B cell (primary cell): ENCODE data around the gene BTBD6. TPM values are rescaled to one million over a fixed set of nuclear protein-coding genes. Genes with fewer than 3 reads are reported as not detected.

Experiments
- ATAC-seq: fragments of 200-7000 bp; cut with Tn5 transposase; one replicate; pipeline ENCODE4 v1.10.0; 2021; ENCODE audit warnings: low read depth, mild to moderate bottlenecking, moderate number of reproducible peaks, moderate library complexity
- CTCF ChIA-PET: fragments of 350-600 bp; sonication (Branson Sonifier 250); formaldehyde crosslinking; loops from one replicate; lab custom pipeline; 2021; ENCODE audit warnings: antibody characterized with exemption, inconsistent platforms; lab: Charles Lee
- POLR2A ChIA-PET: fragments of 350-600 bp; sonication (Branson Sonifier 250); formaldehyde crosslinking; loops from one replicate; lab custom pipeline; 2021; ENCODE audit warnings: antibody characterized with exemption; lab: Charles Lee
- DNase-seq: peaks from one replicate; pipeline ENCODE4 v3.0.0; 2013
- H2AFZ ChIP-seq: 2 replicates; pipeline ENCODE4 v1.6.1; 2012; ENCODE audit warnings: mild to moderate bottlenecking, low read depth, low read length; ENCODE audit not compliant: insufficient read depth, poor library complexity, severe bottlenecking
- H3K27ac ChIP-seq, 2 donors: 1 replicate in 1 of 2; 2 replicates in 1 of 2; pipeline ENCODE4 v1.5.1; 2012 to 2013; ENCODE audit warnings: low read length in 2 of 2, mild to moderate bottlenecking in 2 of 2, moderate library complexity in 1 of 2
- H3K27me3 ChIP-seq, 4 experiments: fragments of 200-600 bp in 1 of 4; sonication (generic) in 1 of 4; replicated peaks in 1 of 4; 1 replicate in 2 of 4; 2 replicates in 2 of 4; pipeline versions ENCODE4 v1.6.1 to v1.7.0; 2013 to 2016; ENCODE audit warnings: low read length in 3 of 4, mild to moderate bottlenecking in 2 of 4, mixed read lengths in 1 of 4, moderate library complexity in 1 of 4; ENCODE audit not compliant: insufficient read depth in 4 of 4, control insufficient read depth in 3 of 4; ENCODE audit errors: control extremely low read depth in 1 of 4
- H3K36me3 ChIP-seq, 2 experiments: replicated peaks in 1 of 2; 1 replicate in 1 of 2; 2 replicates in 1 of 2; pipeline versions ENCODE4 v1.6.1 to v1.7.1; 2013; ENCODE audit warnings: low read length in 1 of 2; ENCODE audit not compliant: insufficient read depth in 2 of 2, control insufficient read depth in 1 of 2; ENCODE audit errors: control extremely low read depth in 1 of 2, extremely low read depth in 1 of 2
- H3K4me1 ChIP-seq, 2 donors: fragments of 200-600 bp in 1 of 2; sonication (generic) in 1 of 2; 1 replicate in 1 of 2; 2 replicates in 1 of 2; pipeline versions ENCODE4 v1.5.1 to v1.6.1; 2013 to 2017; ENCODE audit warnings: low read length in 2 of 2; ENCODE audit not compliant: control insufficient read depth in 2 of 2, insufficient read depth in 2 of 2
- H3K4me2 ChIP-seq: replicated peaks from 2 replicates; pipeline ENCODE3; 2012; ENCODE audit warnings: mild to moderate bottlenecking, low read depth, low read length; ENCODE audit not compliant: poor library complexity, severe bottlenecking
- H3K4me3 ChIP-seq, 5 experiments: fragments of 200-600 bp in 1 of 5; sonication (generic) in 1 of 5; 1 replicate in 3 of 5; 2 replicates in 2 of 5; pipeline versions ENCODE4 v1.5.1 to v1.7.0; 2011 to 2016; ENCODE audit warnings: low read length in 4 of 5, mild to moderate bottlenecking in 4 of 5, low read depth in 2 of 5, control low read depth in 1 of 5, moderate library complexity in 1 of 5; ENCODE audit not compliant: insufficient read depth in 1 of 5; ENCODE audit errors: control extremely low read depth in 1 of 5, extremely low read depth in 1 of 5
- H3K79me2 ChIP-seq: fragments of 200-600 bp; sonication (generic); one replicate; pipeline ENCODE4 v1.6.0; 2016; ENCODE audit warnings: low read length; ENCODE audit not compliant: control insufficient read depth, insufficient read depth
- H3K9ac ChIP-seq: fragments of 200-600 bp; sonication (generic); 2 replicates; pipeline ENCODE4 v1.6.1; 2017; ENCODE audit warnings: mild to moderate bottlenecking, low read length, moderate library complexity
- H3K9me3 ChIP-seq, 3 donors: one replicate each; pipeline versions ENCODE4 v1.6.1 to v1.7.1; 2013; ENCODE audit warnings: low read length in 2 of 3; ENCODE audit not compliant: control insufficient read depth in 2 of 3, insufficient read depth in 1 of 3; ENCODE audit errors: control extremely low read depth in 1 of 3
- H4K20me1 ChIP-seq: 2 replicates; pipeline ENCODE4 v1.6.0; 2012; ENCODE audit warnings: mild to moderate bottlenecking, low read length; ENCODE audit not compliant: insufficient read depth, control insufficient read depth, poor library complexity, severe bottlenecking
- H3K27ac Mint-ChIP-seq: one replicate; pipeline ENCODE4 v1.8.0; 2021; ENCODE audit warnings: mixed read lengths
- H3K27me3 Mint-ChIP-seq: one replicate; pipeline ENCODE4 v1.8.0; 2021; ENCODE audit warnings: mixed read lengths
- H3K4me1 Mint-ChIP-seq: one replicate; pipeline ENCODE4 v1.8.0; 2021; ENCODE audit warnings: mixed read lengths
- H3K4me3 Mint-ChIP-seq: one replicate; pipeline ENCODE4 v1.8.0; 2021; ENCODE audit warnings: mixed read lengths
- H3K9me3 Mint-ChIP-seq: one replicate; pipeline ENCODE4 v1.8.0; 2022; ENCODE audit warnings: mixed read lengths; ENCODE audit not compliant: insufficient read depth
- CTCF ChIP-seq: fragments of 200-600 bp; IDR thresholded peaks from one replicate; pipeline ENCODE4 v1.8.0; 2022; ENCODE audit warnings: antibody characterized with exemption, mild to moderate bottlenecking
- EZH2 ChIP-seq: IDR thresholded peaks from 2 replicates; pipeline ENCODE4 v1.6.1; 2012; ENCODE audit warnings: borderline replicate concordance, low read depth, mild to moderate bottlenecking, moderate library complexity, low read length; ENCODE audit not compliant: insufficient read depth, poor library complexity, severe bottlenecking
- WGBS: methylation state at CpG from one replicate; pipeline ENCODE4 v1.1.5; 2013; ENCODE audit warnings: missing lambda C conversion rate; ENCODE audit not compliant: insufficient coverage; 5-methylcytosine and 5-hydroxymethylcytosine counted together
- intact Hi-C: fragments of 100-400 bp; cut with micrococcal nuclease; formaldehyde crosslinking; loops from one replicate; pipeline ENCODE4 v1.10.0; 2022
- polyA plus RNA-seq: library from polyadenylated mRNA; depleted of rRNA; stranded (reverse); fragments of >200 nt; gene quantifications from 2 replicates; pipeline ENCODE4 v1.2.3, GENCODE V29; 2012
- total RNA-seq, 2 donors: library from RNA; stranded (reverse); fragments of 120-200 nt in 1 of 2; gene quantifications; 1 replicate in 1 of 2; 2 replicates in 1 of 2; pipeline versions ENCODE4 v1.2.3 to v1.2.4, GENCODE V29; 2013 to 2022

BTBD6 gene
- total and polyA plus RNA-seq, 2 donors (not counting 1 experiment from before 2014, with no cell fraction given), result 33.4 to 36.1 TPM

- no peak overlapping the region for H3K4me3 ChIP-seq
- no peak overlapping the region for H3K27ac Mint-ChIP-seq
- H3K4me2 ChIP-seq, result no peak overlapping the region
- H3K36me3 ChIP-seq, result peaks cover 2 to 43% of the 10 kb centered on the region in 2 experiments
- H3K9me3 ChIP-seq, result peaks cover 0 to 7% (median 0%) of the 10 kb centered on the region in 3 donors
- WGBS, result 97% methylated on average over 11 of the region's 11 CpGs
- intact Hi-C loops, result no loop called here
- no peaks in the 10 kb centered on the region for H3K27me3 Mint-ChIP-seq
- peaks cover 8% of the 10 kb centered on the region for H3K79me2 ChIP-seq
- no peaks in the 10 kb centered on the region for H3K27me3 ChIP-seq
- H2AFZ ChIP-seq, result no peak overlapping the region
- ChIA-PET CTCF (interaction anchor here (1.0 kb wide), 1 partner anchor 15 kb away, joined by 3 read pairs; no protein-coding TSS in a partner anchor), POLR2A (no interaction called here)
- DNase-seq, result no peak
- H3K9me3 Mint-ChIP-seq, result no peaks in the 10 kb centered on the region
- no peak for TF ChIP-seq EZH2
- no peak for TF ChIP-seq CTCF
- no peaks in the 10 kb centered on the region for H3K4me1 Mint-ChIP-seq
- no peak overlapping the region for H3K27ac ChIP-seq
- H3K9ac ChIP-seq, result no peak overlapping the region
- H3K4me1 ChIP-seq, result no peaks in the 10 kb centered on the region
- peaks cover 23% of the 10 kb centered on the region for H4K20me1 ChIP-seq
- no peak for ATAC-seq
- H3K4me3 Mint-ChIP-seq, result no peak overlapping the region
Observed at GRCh38 chr14:105217774-105218173, 30.6 kb upstream of the BTBD6 start.

- CTCF ChIA-PET, result interaction anchor here (1.0 kb wide), 1 partner anchor 15 kb away, joined by 3 read pairs; no protein-coding TSS in a partner anchor
- H3K4me3 Mint-ChIP-seq, result no peak overlapping the region
- no peak overlapping the region for H3K9ac ChIP-seq
- H3K27me3 Mint-ChIP-seq, result no peaks in the 10 kb centered on the region
- intact Hi-C loops, result no loop called here
- POLR2A ChIA-PET, result no interaction called here
- H3K36me3 ChIP-seq, result peaks cover 2 to 39% of the 10 kb centered on the region in 2 experiments
- no peak for ATAC-seq
- peaks cover 8% of the 10 kb centered on the region for H3K79me2 ChIP-seq
- 90% methylated on average over 19 of the region's 19 CpGs for WGBS
- H3K27ac Mint-ChIP-seq, result no peak overlapping the region
- H3K4me2 ChIP-seq, result no peak overlapping the region
- H3K27ac ChIP-seq, result no peak overlapping the region
- H3K27me3 ChIP-seq, result no peaks in the 10 kb centered on the region
- TF ChIP-seq CTCF (no peak), EZH2 (no peak)
- peaks cover 0 to 7% (median 0%) of the 10 kb centered on the region in 3 donors for H3K9me3 ChIP-seq
- no peak overlapping the region for H3K4me3 ChIP-seq
- peaks cover 23% of the 10 kb centered on the region for H4K20me1 ChIP-seq
- H2AFZ ChIP-seq, result no peak overlapping the region
- DNase-seq, result no peak
- no peaks in the 10 kb centered on the region for H3K4me1 Mint-ChIP-seq
- no peaks in the 10 kb centered on the region for H3K9me3 Mint-ChIP-seq
- no peaks in the 10 kb centered on the region for H3K4me1 ChIP-seq
Observed at GRCh38 chr14:105218611-105219010, 29.7 kb upstream of the BTBD6 start.
